Erythroblast (primary cell): ENCODE results near the gene SMIM32.

Source experiments
- GATA1 ChIP-seq: IDR thresholded peaks from 2 replicates; pipeline ENCODE4 v1.6.1; 2011; ENCODE audit warnings: low read depth, mild to moderate bottlenecking, control low read depth, low read length, moderate library complexity
- POLR2A ChIP-seq: IDR thresholded peaks from 2 replicates; pipeline ENCODE4 v1.6.1; 2011; ENCODE audit warnings: mild to moderate bottlenecking, low read length

DNA sequence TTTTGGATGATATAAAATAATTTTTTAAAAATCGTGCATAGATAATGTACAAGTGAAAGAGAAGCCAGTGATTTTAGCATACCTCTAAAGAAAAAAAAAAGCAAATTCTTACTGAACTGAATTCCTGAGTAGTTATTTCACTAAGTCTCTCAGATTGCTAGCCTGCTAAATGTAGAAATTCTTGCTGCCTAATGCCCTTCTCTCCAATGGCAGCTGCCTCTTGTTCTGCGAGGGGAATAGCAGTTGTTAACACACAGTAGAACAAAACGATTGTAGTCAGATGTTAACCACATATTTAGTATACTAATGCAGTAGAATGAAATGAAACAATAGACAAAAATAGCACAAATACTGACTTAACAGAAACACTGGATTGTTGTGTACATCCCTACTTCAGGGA, 33.5 kb downstream of the SMIM32 start:
- TF ChIP-seq POLR2A (no peak), GATA1 (no peak)
